SK-N-SH treated with all-trans-retinoic acid at 6 μM for 48 hours (cell line): ENCODE measurements around the gene DES.

Experiments
- CREB5 ChIP-seq: fragments of 250-450 bp; sonication (Bioruptor Pico); IDR thresholded peaks from 2 replicates; pipeline ENCODE4 v1.5.1; 2020; ENCODE audit warnings: low read depth, mild to moderate bottlenecking, moderate library complexity
- SNAI2 ChIP-seq: fragments of 250-450 bp; sonication (Bioruptor Pico); IDR thresholded peaks from 2 replicates; pipeline ENCODE4 v1.5.0; 2020; ENCODE audit warnings: mild to moderate bottlenecking, moderate library complexity
- TCF4 ChIP-seq: fragments of 250-450 bp; sonication (Bioruptor Pico); IDR thresholded peaks from 2 replicates; pipeline ENCODE4 v1.8.0; 2021; ENCODE audit warnings: mild to moderate bottlenecking, moderate library complexity, borderline replicate concordance
- ZFP30 ChIP-seq: fragments of 450-650 bp; formaldehyde crosslinking; IDR thresholded peaks from 2 replicates; pipeline ENCODE4 v1.5.0; 2022; ENCODE audit warnings: mild to moderate bottlenecking, moderate library complexity
- ZNF70 ChIP-seq: fragments of 450-650 bp; formaldehyde crosslinking; IDR thresholded peaks from 2 replicates; pipeline ENCODE4 v1.5.0; 2020; ENCODE audit warnings: mild to moderate bottlenecking, moderate library complexity

GRCh38 chr2:219416235-219416602 lies 2.0 kb upstream of the DES start:
- TF ChIP-seq ZNF70 (CRISPR knock-in tag) = no peak
- TF ChIP-seq TCF4 (CRISPR knock-in tag) = no peak
- TF ChIP-seq CREB5 (CRISPR knock-in tag) = no peak
- no peak for TF ChIP-seq SNAI2
- no peak for TF ChIP-seq ZFP30
